Head of caudate nucleus (tissue), 42 donors: ENCODE measurements around the gene DCT.

Experiments used
- DNase-seq, 42 donors: peaks; one replicate each; pipeline versions ENCODE4 v3.0.0 to v3.0.0-alpha.2; 2020 to 2021; ENCODE audit warnings: mixed read lengths in 7 of 42
- intact Hi-C: fragments of 100-400 bp; cut with DNase I; formaldehyde crosslinking; loops from one replicate; pipeline ENCODE4 v1.15.0; 2022

DCT gene

GRCh38 chr13:94412870-94413597 lies 66.4 kb downstream of the DCT start:
- intact Hi-C loops, result no loop called here
- no peak for DNase-seq

GRCh38 chr13:94411747-94412146 lies 67.7 kb downstream of the DCT start:
- intact Hi-C loops, result no loop called here
- no peak for DNase-seq

- no peak for DNase-seq
- intact Hi-C loops, result no loop called here
Observed at GRCh38 chr13:94408314-94409036, 71.0 kb downstream of the DCT start.

- no peak for DNase-seq
- intact Hi-C loops, result no loop called here
Observed at GRCh38 chr13:94400874-94401273, 78.6 kb downstream of the DCT start.

- no peak for DNase-seq
- intact Hi-C loops, result no loop called here
Observed at GRCh38 chr13:94399812-94400211, 79.7 kb downstream of the DCT start.

GRCh38 chr13:94395860-94396259 lies 83.6 kb downstream of the DCT start:
- intact Hi-C loops, result no loop called here
- DNase-seq, result no peak

GRCh38 chr13:94394723-94395122 lies 84.8 kb downstream of the DCT start:
- intact Hi-C loops, result no loop called here
- no peak for DNase-seq

- DNase-seq, result no peak
- intact Hi-C loops, result no loop called here
Observed at GRCh38 chr13:94390881-94391280, 88.6 kb downstream of the DCT start.

GRCh38 chr13:94389604-94390351 lies 89.7 kb downstream of the DCT start:
- DNase-seq, result no peak
- intact Hi-C loops, result no loop called here

- intact Hi-C loops, result no loop called here
- no peak for DNase-seq
Observed at GRCh38 chr13:94387047-94387446, 92.4 kb downstream of the DCT start.
